ENCODE data around the gene CMTM2.

Gene CMTM2

GRCh38 chr16:66604376-66605176 is 25.3 kb downstream of the CMTM2 start, which contains the start of gene CMTM3:
CMTM3 (plus strand) TSS chr16:66604704; CDS start chr16:66604806, 102 bp downstream.
- peak within 1 kb of the TSS; percentile 69 for H3K4me3 ChIP-seq (ENCODE audit: insufficient read length, low read depth)
- TF ChIP-seq ZNF274 (IDR thresholded peaks at IDR 0.05; ENCODE audit: low read depth, low read length), result no peak
- TF ChIP-seq YY1 (IDR thresholded peaks at IDR 0.05; ENCODE audit: insufficient read depth, insufficient read length), result no peak
- no peak for TF ChIP-seq SUZ12 (IDR thresholded peaks at IDR 0.05; ENCODE audit: extremely low read depth, insufficient read depth, insufficient read length)
- peak; percentile 60 for DNase-seq (ENCODE audit: low read depth, low spot score)
- peaks cover 12% of the 10 kb centered on the region; the same call in 1 of the 2 replicates for H3K9me3 ChIP-seq (ENCODE audit: insufficient read depth, low read length)
- peaks cover 24% of the 10 kb centered on the region for H3K4me1 ChIP-seq (ENCODE audit: insufficient read depth, insufficient read length)
- H3K9ac ChIP-seq (ENCODE audit: insufficient read length, low read depth), result peak within 1 kb of the TSS; percentile 86
- H3K27me3 ChIP-seq (ENCODE audit: insufficient read depth, insufficient read length), result peaks cover 5% of the 10 kb centered on the region
- peaks cover 34% of the 10 kb centered on the region for H3K36me3 ChIP-seq (ENCODE audit: insufficient read depth, insufficient read length, low read length)

DNA sequence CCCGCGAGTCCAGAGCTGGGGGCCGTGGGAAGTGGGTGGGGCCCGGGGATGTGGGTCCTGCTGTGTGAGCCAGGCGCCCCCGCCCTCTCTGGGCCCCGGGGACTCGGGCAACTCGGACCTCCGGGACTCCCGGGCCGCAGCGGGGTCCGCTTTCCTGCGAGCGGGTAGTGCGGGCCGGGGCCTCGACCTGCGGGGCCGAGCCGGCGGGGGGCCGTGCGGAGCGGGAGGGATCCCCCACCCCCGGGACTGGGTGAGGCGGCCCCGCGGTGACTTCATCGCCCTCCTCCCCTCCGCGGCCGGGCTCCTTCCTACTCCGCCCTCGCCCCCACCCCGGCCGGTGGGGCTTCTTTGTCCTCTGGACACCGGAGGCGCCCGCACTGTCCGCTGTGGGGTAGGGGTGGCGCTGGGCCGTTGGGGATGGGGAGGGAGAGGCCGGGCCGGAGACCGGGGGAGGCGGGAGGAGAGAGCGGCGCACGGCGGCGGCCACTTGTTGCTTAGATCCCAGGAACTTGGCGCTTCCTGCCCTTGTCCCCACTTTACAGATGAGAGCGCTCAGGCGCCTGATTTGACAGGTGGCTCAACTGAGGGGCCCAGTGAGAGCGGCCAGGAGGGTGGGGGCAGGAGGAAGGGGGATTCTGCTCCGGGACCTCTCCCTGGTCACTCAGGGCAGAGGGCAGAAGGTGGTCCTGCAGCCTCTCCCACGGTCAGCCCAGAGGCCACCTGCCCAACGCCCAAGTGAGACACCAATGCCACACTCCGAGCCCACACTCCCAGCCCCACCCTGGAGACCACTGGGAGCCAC is 26.1 kb downstream of the CMTM2 start:
- H3K9ac ChIP-seq (ENCODE audit: insufficient read length, low read depth), result peak overlapping the region; percentile 86
- peak; percentile 33 for DNase-seq (ENCODE audit: low read depth, low spot score)
- TF ChIP-seq SUZ12 (IDR thresholded peaks at IDR 0.05; ENCODE audit: extremely low read depth, insufficient read depth, insufficient read length) (no peak), ZNF274 (IDR thresholded peaks at IDR 0.05; ENCODE audit: low read depth, low read length) (no peak), YY1 (IDR thresholded peaks at IDR 0.05; ENCODE audit: insufficient read depth, insufficient read length) (no peak)
- H3K36me3 ChIP-seq (ENCODE audit: insufficient read depth, insufficient read length, low read length), result peaks cover 42% of the 10 kb centered on the region
- peak overlapping the region; percentile 69 for H3K4me3 ChIP-seq (ENCODE audit: insufficient read length, low read depth)
- peaks cover 31% of the 10 kb centered on the region for H3K4me1 ChIP-seq (ENCODE audit: insufficient read depth, insufficient read length)
- H3K9me3 ChIP-seq (ENCODE audit: insufficient read depth, low read length), result peaks cover 12% of the 10 kb centered on the region; the same call in 1 of the 2 replicates
- H3K27me3 ChIP-seq (ENCODE audit: insufficient read depth, insufficient read length), result peaks cover 5% of the 10 kb centered on the region

DNA sequence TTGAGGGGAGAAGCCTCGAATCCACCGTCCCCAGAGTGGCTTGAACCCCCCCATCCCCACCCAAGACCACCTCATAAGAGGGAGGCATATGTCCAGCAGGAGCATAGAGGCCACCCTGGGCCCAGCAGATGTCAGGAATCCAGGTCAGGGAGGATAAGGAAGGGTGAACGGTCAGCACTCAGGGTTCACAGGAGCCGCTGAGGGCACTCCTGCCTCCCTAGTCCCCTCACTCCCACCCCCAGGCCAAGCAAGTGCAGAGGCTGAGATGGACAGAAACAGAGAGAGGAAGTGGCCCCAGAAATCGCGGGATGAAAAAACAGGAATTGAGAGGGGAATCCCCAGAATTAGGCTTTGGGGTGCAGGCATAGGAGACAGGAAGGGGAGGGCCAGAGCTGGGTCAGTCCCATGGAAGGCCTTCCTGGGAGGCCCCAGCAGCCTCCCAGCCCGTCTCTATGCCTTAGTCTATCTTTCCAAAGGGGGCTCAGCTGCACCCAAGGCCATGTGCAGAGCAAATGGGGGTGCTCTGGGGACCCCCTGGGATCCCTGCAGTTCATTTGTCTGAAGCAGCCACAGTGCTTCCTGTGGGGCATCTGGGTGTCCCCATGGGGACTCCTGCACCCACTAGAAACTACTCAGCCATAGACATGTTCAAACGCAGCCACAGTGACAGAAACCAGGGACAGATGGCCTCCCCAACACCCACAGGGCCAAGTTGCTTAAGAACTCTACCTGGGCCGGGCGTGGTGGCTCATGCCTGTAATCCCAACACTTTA is 26.9 kb downstream of the CMTM2 start:
- peaks cover 5% of the 10 kb centered on the region for H3K27me3 ChIP-seq (ENCODE audit: insufficient read depth, insufficient read length)
- peaks cover 33% of the 10 kb centered on the region for H3K4me1 ChIP-seq (ENCODE audit: insufficient read depth, insufficient read length)
- peaks cover 7% of the 10 kb centered on the region; the same call in 1 of the 2 replicates for H3K9me3 ChIP-seq (ENCODE audit: insufficient read depth, low read length)
- TF ChIP-seq ZNF274 (IDR thresholded peaks at IDR 0.05; ENCODE audit: low read depth, low read length) (no peak), SUZ12 (IDR thresholded peaks at IDR 0.05; ENCODE audit: extremely low read depth, insufficient read depth, insufficient read length) (no peak), YY1 (IDR thresholded peaks at IDR 0.05; ENCODE audit: insufficient read depth, insufficient read length) (no peak)
- H3K9ac ChIP-seq (ENCODE audit: insufficient read length, low read depth), result peak overlapping the region; percentile 86
- H3K4me3 ChIP-seq (ENCODE audit: insufficient read length, low read depth), result peak overlapping the region; percentile 69
- no peak for DNase-seq (ENCODE audit: low read depth, low spot score)
- peaks cover 50% of the 10 kb centered on the region for H3K36me3 ChIP-seq (ENCODE audit: insufficient read depth, insufficient read length, low read length)

DNA sequence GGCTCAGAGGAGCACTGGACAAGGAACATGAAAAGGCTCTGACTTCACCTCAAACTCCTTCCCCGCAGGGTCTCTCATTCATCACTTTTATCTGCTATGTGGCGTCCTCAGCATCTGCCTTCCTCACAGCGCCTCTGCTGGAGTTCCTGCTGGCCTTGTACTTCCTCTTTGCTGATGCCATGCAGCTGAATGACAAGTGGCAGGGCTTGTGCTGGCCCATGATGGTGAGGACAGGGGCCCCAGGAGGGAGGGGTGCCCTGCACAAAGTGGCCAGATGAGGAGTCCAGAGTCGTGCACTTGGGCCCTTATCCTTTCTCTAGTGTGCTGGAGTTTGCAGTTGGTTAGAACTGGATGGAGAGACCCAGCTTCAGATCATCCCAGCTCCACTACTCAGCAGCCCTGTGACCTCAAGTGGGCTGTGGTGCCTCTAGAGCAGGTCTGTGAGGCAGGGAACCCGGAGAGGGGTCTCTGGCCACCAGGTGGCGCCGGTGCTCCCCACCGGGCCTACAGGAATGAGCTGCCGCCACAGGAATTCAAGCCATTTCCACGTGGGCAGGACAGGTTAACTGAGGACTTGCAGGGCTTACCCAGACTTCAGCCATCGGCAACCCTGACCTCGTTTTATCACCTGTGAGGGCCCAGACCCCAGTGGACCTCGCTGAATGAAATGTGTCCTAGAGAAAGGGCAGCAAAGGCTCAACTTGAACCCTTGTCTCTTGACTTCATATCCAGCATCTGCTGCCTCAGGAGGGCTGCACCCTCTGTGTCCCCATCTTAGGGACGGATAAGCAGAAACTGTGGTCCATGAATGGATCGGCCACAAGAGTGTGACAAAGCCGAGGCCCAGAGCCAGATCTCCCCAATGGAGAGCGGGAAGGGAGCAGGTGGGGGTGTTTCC is 29.2 kb downstream of the CMTM2 start:
- no peak overlapping the region for H3K4me3 ChIP-seq (ENCODE audit: insufficient read length, low read depth)
- peak overlapping the region; percentile 23 for H3K9ac ChIP-seq (ENCODE audit: insufficient read length, low read depth)
- H3K36me3 ChIP-seq (ENCODE audit: insufficient read depth, insufficient read length, low read length), result peaks cover 73% of the 10 kb centered on the region
- H3K9me3 ChIP-seq (ENCODE audit: insufficient read depth, low read length), result no peaks in the 10 kb centered on the region
- TF ChIP-seq ZNF274 (IDR thresholded peaks at IDR 0.05; ENCODE audit: low read depth, low read length) (no peak), YY1 (IDR thresholded peaks at IDR 0.05; ENCODE audit: insufficient read depth, insufficient read length) (no peak), SUZ12 (IDR thresholded peaks at IDR 0.05; ENCODE audit: extremely low read depth, insufficient read depth, insufficient read length) (no peak)
- DNase-seq (ENCODE audit: low read depth, low spot score), result peak; percentile 78
- no peaks in the 10 kb centered on the region for H3K27me3 ChIP-seq (ENCODE audit: insufficient read depth, insufficient read length)
- peaks cover 33% of the 10 kb centered on the region for H3K4me1 ChIP-seq (ENCODE audit: insufficient read depth, insufficient read length)

- Histone ChIP-seq H3K27me3 (ENCODE audit: insufficient read depth, insufficient read length) (no peaks in the 10 kb centered on the region), H3K4me1 (ENCODE audit: insufficient read depth, insufficient read length) (peaks cover 35% of the 10 kb centered on the region), H3K36me3 (ENCODE audit: insufficient read depth, insufficient read length, low read length) (peaks cover 78% of the 10 kb centered on the region), H3K4me3 (ENCODE audit: insufficient read length, low read depth) (no peak overlapping the region), H3K9ac (ENCODE audit: insufficient read length, low read depth) (peak overlapping the region; percentile 23), H3K9me3 (ENCODE audit: insufficient read depth, low read length) (no peaks in the 10 kb centered on the region)
- TF ChIP-seq YY1 (IDR thresholded peaks at IDR 0.05; ENCODE audit: insufficient read depth, insufficient read length) (no peak), SUZ12 (IDR thresholded peaks at IDR 0.05; ENCODE audit: extremely low read depth, insufficient read depth, insufficient read length) (no peak), ZNF274 (IDR thresholded peaks at IDR 0.05; ENCODE audit: low read depth, low read length) (no peak)
- no peak for DNase-seq (ENCODE audit: low read depth, low spot score)
Measured at GRCh38 chr16:66609139-66609510, 29.9 kb downstream of the CMTM2 start.
